HFFc6 (cell line): Measurements from ENCODE around the gene GSG1L. TPM values are rescaled to one million over a fixed set of nuclear protein-coding genes. Genes with fewer than 3 reads are reported as not detected.

Experiments
- DNase-seq: peaks from one replicate; pipeline ENCODE4 v3.0.0-alpha.2; 2018
- H3K27ac Mint-ChIP-seq: 2 replicates; pipeline ENCODE4 v1.8.0; 2020; ENCODE audit warnings: mild to moderate bottlenecking, mixed read lengths
- H3K27me3 Mint-ChIP-seq: 2 replicates; pipeline ENCODE4 v1.8.0; 2021; ENCODE audit warnings: mild to moderate bottlenecking, moderate library complexity, mixed read lengths; ENCODE audit not compliant: insufficient read depth
- H3K36me3 Mint-ChIP-seq: 2 replicates; pipeline ENCODE4 v1.8.0; 2021; ENCODE audit warnings: low read depth, mixed read lengths
- H3K4me1 Mint-ChIP-seq: 2 replicates; pipeline ENCODE4 v1.8.0; 2020; ENCODE audit warnings: low read depth, mixed read lengths
- H3K4me3 Mint-ChIP-seq: 2 replicates; pipeline ENCODE4 v1.8.0; 2020; ENCODE audit warnings: mild to moderate bottlenecking, moderate library complexity, mixed read lengths
- H3K9me3 Mint-ChIP-seq: 2 replicates; pipeline ENCODE4 v1.8.0; 2020; ENCODE audit warnings: mild to moderate bottlenecking, mixed read lengths
- CTCF ChIP-seq: fragments of 200-600 bp; sonication (generic); IDR thresholded peaks from 2 replicates; pipeline ENCODE4 v1.5.0; 2021; ENCODE audit warnings: antibody characterized with exemption, mild to moderate bottlenecking
- total RNA-seq, 6 experiments: library from RNA; stranded (reverse); fragmentation: NEBNext Ultra II Directional; extraction: Animal tissue kit (Norgen Biotek cat#: 25700); gene quantifications; 2 replicates in 1 of 6; 3 replicates in 5 of 6; pipeline ENCODE4 v1.2.3, GENCODE V29; 2021

GSG1L gene
- total RNA-seq, 6 experiments from 2014 or later, result not detected

GRCh38 chr16:28078261-28078660 is 14.7 kb upstream of the GSG1L start:
- no peaks in the 10 kb centered on the region for H3K9me3 Mint-ChIP-seq
- H3K27me3 Mint-ChIP-seq, result peaks cover 24% of the 10 kb centered on the region
- no peak overlapping the region for H3K4me3 Mint-ChIP-seq
- DNase-seq, result no peak
- TF ChIP-seq CTCF, result no peak
- H3K27ac Mint-ChIP-seq, result no peak overlapping the region
- H3K36me3 Mint-ChIP-seq, result no peaks in the 10 kb centered on the region
- H3K4me1 Mint-ChIP-seq, result no peaks in the 10 kb centered on the region

GRCh38 chr16:28073836-28074235 is 10.3 kb upstream of the GSG1L start:
- peaks cover 37% of the 10 kb centered on the region for H3K27me3 Mint-ChIP-seq

GRCh38 chr16:28072087-28072486 is 8.6 kb upstream of the GSG1L start:
- peaks cover 32% of the 10 kb centered on the region for H3K27me3 Mint-ChIP-seq
- peaks cover 14% of the 10 kb centered on the region for H3K4me1 Mint-ChIP-seq
- no peak for DNase-seq
- no peaks in the 10 kb centered on the region for H3K9me3 Mint-ChIP-seq
- H3K27ac Mint-ChIP-seq, result no peak overlapping the region
- H3K36me3 Mint-ChIP-seq, result no peaks in the 10 kb centered on the region
- H3K4me3 Mint-ChIP-seq, result no peak overlapping the region
- TF ChIP-seq CTCF, result no peak

More at GRCh38 chr16:28073836-28074235, 10.3 kb upstream of the GSG1L start:
- Mint-ChIP-seq H3K36me3 (no peaks in the 10 kb centered on the region), H3K4me3 (no peak overlapping the region), H3K4me1 (peaks cover under 1% of the 10 kb centered on the region), H3K27ac (no peak overlapping the region), H3K9me3 (no peaks in the 10 kb centered on the region)
- TF ChIP-seq CTCF, result no peak
- DNase-seq, result no peak

GRCh38 chr16:28069971-28070794 is 6.7 kb upstream of the GSG1L start:
- no peak for TF ChIP-seq CTCF
- Mint-ChIP-seq H3K4me1 (peaks cover 14% of the 10 kb centered on the region), H3K36me3 (no peaks in the 10 kb centered on the region), H3K27me3 (peaks cover 28% of the 10 kb centered on the region), H3K4me3 (no peak overlapping the region), H3K27ac (no peak overlapping the region), H3K9me3 (no peaks in the 10 kb centered on the region)
- DNase-seq, result no peak

- H3K27me3 Mint-ChIP-seq, result peaks cover 36% of the 10 kb centered on the region
Observed at GRCh38 chr16:28068976-28069375, 5.5 kb upstream of the GSG1L start.

More at GRCh38 chr16:28068976-28069375, 5.5 kb upstream of the GSG1L start:
- no peaks in the 10 kb centered on the region for H3K9me3 Mint-ChIP-seq
- H3K4me3 Mint-ChIP-seq, result no peak overlapping the region
- TF ChIP-seq CTCF, result no peak
- no peaks in the 10 kb centered on the region for H3K36me3 Mint-ChIP-seq
- H3K4me1 Mint-ChIP-seq, result peaks cover 14% of the 10 kb centered on the region
- no peak overlapping the region for H3K27ac Mint-ChIP-seq
- no peak for DNase-seq
